T-cell (primary cell): ENCODE results near the gene UGCG. TPM values are rescaled to one million over a fixed set of nuclear protein-coding genes. Genes with fewer than 3 reads are reported as not detected.
A peak's percentile ranks its signal among the peaks of the same experiment; 100 is the strongest.

Experiments used
- ATAC-seq, 4 experiments: fragments of 200-7000 bp in 3 of 4; fragments of 150-1000 bp in 1 of 4; cut with Tn5 transposase; replicated peaks in 1 of 4; 1 replicate in 3 of 4; 2 replicates in 1 of 4; pipeline ENCODE4 v1.10.0; 2021; ENCODE audit warnings: moderate library complexity in 3 of 4, mild to moderate bottlenecking in 2 of 4, moderate number of reproducible peaks in 1 of 4
- CTCF ChIA-PET, 2 donors: fragments of 300-600 bp; sonication (Branson Sonifier 250); formaldehyde crosslinking; loops; one replicate each; lab custom pipeline; 2022; ENCODE audit warnings: antibody characterized with exemption in 2 of 2; lab: Charles Lee
- POLR2A ChIA-PET, 2 donors: fragments of 300-600 bp; sonication (Branson Sonifier 250); formaldehyde crosslinking; loops; one replicate each; lab custom pipeline; 2022; ENCODE audit warnings: antibody characterized with exemption in 2 of 2; lab: Charles Lee
- DNase-seq, 35 experiments: peaks; one replicate each; pipeline versions ENCODE4 v3.0.0 to v3.0.0-alpha.2; 2013 to 2023
- H3K27ac ChIP-seq: one replicate; pipeline ENCODE4 v1.5.1; 2013; ENCODE audit warnings: low read length
- H3K27me3 ChIP-seq, 2 experiments: replicated peaks in 1 of 2; 1 replicate in 1 of 2; 2 replicates in 1 of 2; pipeline versions ENCODE4 v1.6.1 to v1.7.0; 2013; ENCODE audit warnings: low read length in 1 of 2, mixed read lengths in 1 of 2; ENCODE audit not compliant: control insufficient read depth in 2 of 2, insufficient read depth in 2 of 2; ENCODE audit errors: extremely low read depth in 1 of 2
- H3K36me3 ChIP-seq, 2 donors: 1 replicate in 1 of 2; 2 replicates in 1 of 2; pipeline versions ENCODE4 v1.6.1 to v1.7.0; 2013; ENCODE audit warnings: low read length in 1 of 2; ENCODE audit not compliant: control insufficient read depth in 2 of 2, insufficient read depth in 1 of 2; ENCODE audit errors: extremely low read depth in 1 of 2
- H3K4me1 ChIP-seq, 2 experiments: 1 replicate in 1 of 2; 2 replicates in 1 of 2; pipeline versions ENCODE4 v1.6.1 to v1.7.0; 2013; ENCODE audit warnings: low read length in 2 of 2, mixed read lengths in 1 of 2; ENCODE audit not compliant: insufficient read depth in 2 of 2, control insufficient read depth in 1 of 2; ENCODE audit errors: extremely low read depth in 1 of 2
- H3K4me3 ChIP-seq, 2 donors: 1 replicate in 1 of 2; 2 replicates in 1 of 2; pipeline versions ENCODE4 v1.5.1 to v1.7.0; 2013; ENCODE audit warnings: mild to moderate bottlenecking in 2 of 2, low read length in 1 of 2, moderate library complexity in 1 of 2; ENCODE audit not compliant: control insufficient read depth in 1 of 2; ENCODE audit errors: extremely low read depth in 1 of 2
- H3K9me3 ChIP-seq: 2 replicates; pipeline ENCODE4 v1.7.0; 2013
- H3K27ac Mint-ChIP-seq, 2 donors: one replicate each; pipeline ENCODE4 v1.8.0; 2020 to 2021; ENCODE audit warnings: mild to moderate bottlenecking in 2 of 2, mixed read lengths in 2 of 2
- H3K27me3 Mint-ChIP-seq, 2 donors: one replicate each; pipeline ENCODE4 v1.8.0; 2021 to 2022; ENCODE audit warnings: mixed read lengths in 2 of 2
- H3K36me3 Mint-ChIP-seq: one replicate; pipeline ENCODE4 v1.8.0; 2021; ENCODE audit warnings: mixed read lengths
- H3K4me1 Mint-ChIP-seq, 3 donors: one replicate each; pipeline ENCODE4 v1.8.0; 2020 to 2022; ENCODE audit warnings: mixed read lengths in 3 of 3, mild to moderate bottlenecking in 1 of 3
- H3K4me3 Mint-ChIP-seq, 3 donors: one replicate each; pipeline ENCODE4 v1.8.0; 2020 to 2022; ENCODE audit warnings: mild to moderate bottlenecking in 3 of 3, mixed read lengths in 3 of 3, moderate library complexity in 3 of 3
- H3K9me3 Mint-ChIP-seq, 3 donors: one replicate each; pipeline ENCODE4 v1.8.0; 2020 to 2022; ENCODE audit warnings: mixed read lengths in 3 of 3
- WGBS: methylation state at CpG from one replicate; pipeline ENCODE4 v1.1.5; 2013; ENCODE audit warnings: missing lambda C conversion rate; ENCODE audit not compliant: insufficient coverage; 5-methylcytosine and 5-hydroxymethylcytosine counted together
- total RNA-seq, 35 experiments: library from RNA in 6 of 35; stranded (reverse) in 6 of 35; fragments of 120-200 nt in 1 of 35; gene quantifications; one replicate each; pipeline versions ENCODE4 v1.2.1 to v1.2.4 and lab custom pipeline; 2013 to 2026

Gene UGCG
- total RNA-seq, 5 donors from 2014 or later (not counting 1 experiment from before 2014, with no cell fraction given): 20.1 to 41.6 (median 24.1) TPM

DNA sequence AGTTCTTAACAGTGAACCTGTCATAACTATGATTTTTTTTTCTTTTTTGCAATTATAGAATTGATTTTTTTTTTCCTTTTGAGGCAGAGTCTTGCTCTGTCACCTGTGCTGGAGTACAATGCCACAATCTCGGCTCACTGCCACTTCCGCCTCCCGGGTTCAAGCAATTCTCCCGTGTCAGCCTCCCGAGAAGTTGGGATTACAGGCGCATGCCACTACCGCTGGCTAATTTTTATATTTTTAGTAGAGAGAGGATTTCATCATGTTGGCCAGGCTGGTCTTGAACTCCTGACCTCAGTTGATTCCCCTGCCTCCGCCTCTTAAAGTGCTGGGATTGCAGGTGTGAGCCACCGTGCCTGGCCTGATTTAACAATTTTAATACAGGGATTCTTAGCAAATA, 21.4 kb downstream of the UGCG start:
- DNase-seq (no peak), ATAC-seq (no peak)
- Mint-ChIP-seq H3K36me3 (peaks cover 35% of the 10 kb centered on the region), H3K4me3 (no peak overlapping the region), H3K9me3 (no peaks in the 10 kb centered on the region), H3K27me3 (no peaks in the 10 kb centered on the region), H3K4me1 (peaks cover 37 to 56% (median 53%) of the 10 kb centered on the region in 3 donors), H3K27ac (no peak overlapping the region)
- POLR2A ChIA-PET: interaction anchor here in 1 of 2 donors (0.7 kb wide), 1 partner anchor 20 kb away, joined by 5 read pairs; no protein-coding TSS in a partner anchor
- no peak overlapping the region for H3K27ac ChIP-seq
- peaks cover 7 to 18% of the 10 kb centered on the region in 2 donors for H3K36me3 ChIP-seq
- 79% methylated on average over 4 of the region's 9 CpGs for WGBS
- H3K9me3 ChIP-seq: no peaks in the 10 kb centered on the region
- CTCF ChIA-PET: no interaction called here
- H3K4me1 ChIP-seq: peaks cover 14 to 23% of the 10 kb centered on the region in 2 experiments
- no peak overlapping the region for H3K4me3 ChIP-seq
- no peaks in the 10 kb centered on the region for H3K27me3 ChIP-seq

DNA sequence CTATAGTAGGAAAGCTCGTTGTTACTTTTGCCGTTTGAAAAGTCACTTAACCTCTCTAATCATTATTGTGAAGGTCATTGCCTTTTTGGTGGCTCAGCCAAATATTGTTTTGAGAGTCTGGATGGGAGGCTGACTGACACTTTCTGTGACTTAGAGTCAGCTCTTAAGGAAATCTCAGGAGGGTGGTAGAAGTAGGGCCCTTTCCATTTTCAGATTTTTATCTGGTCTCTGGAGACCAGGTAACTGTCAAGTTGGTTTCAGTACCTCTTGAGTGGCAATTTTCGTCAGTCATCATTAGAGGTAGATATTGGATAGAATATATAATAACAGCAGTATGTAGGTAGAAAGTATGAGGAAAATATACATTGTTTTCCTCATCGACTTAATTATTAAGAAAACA, 23.3 kb downstream of the UGCG start:
- Mint-ChIP-seq H3K9me3 (no peaks in the 10 kb centered on the region), H3K4me1 (peaks cover 21 to 44% (median 37%) of the 10 kb centered on the region in 3 donors)
- ATAC-seq: no peak

DNA sequence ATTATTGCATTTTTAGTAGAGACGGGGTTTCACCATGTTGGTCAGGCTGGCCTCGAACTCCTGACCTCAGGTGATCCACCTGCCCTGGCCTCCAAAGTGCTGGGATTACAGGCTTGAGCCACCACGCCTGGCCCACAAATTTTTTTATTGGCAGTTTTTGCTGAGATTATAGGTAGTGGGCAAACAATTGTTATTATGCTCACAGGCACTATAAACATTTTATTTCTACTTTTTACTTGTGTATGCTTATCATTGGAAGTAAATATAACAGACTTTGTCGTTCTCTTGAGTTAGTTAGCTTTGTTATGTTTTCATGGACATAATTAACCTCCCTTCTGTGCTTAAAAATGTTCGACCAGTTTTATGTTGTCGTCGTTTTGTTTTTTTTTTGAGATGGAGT, 23.9 kb downstream of the UGCG start:
- Mint-ChIP-seq H3K27ac (no peak overlapping the region), H3K4me1 (peaks cover 21 to 44% (median 37%) of the 10 kb centered on the region in 3 donors)

More for the DNA sequence above, 23.3 kb downstream of the UGCG start:
- no peak overlapping the region for H3K4me3 Mint-ChIP-seq
- POLR2A ChIA-PET: interaction anchor here in 1 of 2 donors (0.9 kb wide), 1 partner anchor 16 kb away, joined by 3 read pairs; no protein-coding TSS in a partner anchor
- CTCF ChIA-PET: interaction anchor here (0.6 to 0.9 kb wide), 2 partner anchors 13 to 155 kb away, joined by 4 read pairs; no protein-coding TSS in a partner anchor
- no peak overlapping the region for H3K27ac Mint-ChIP-seq
- peaks cover 7 to 23% of the 10 kb centered on the region in 2 donors for H3K36me3 ChIP-seq
- WGBS: no CpG with 5 or more reads among the region's 4 CpGs
- no peaks in the 10 kb centered on the region for H3K27me3 ChIP-seq
- H3K27me3 Mint-ChIP-seq: no peaks in the 10 kb centered on the region
- H3K36me3 Mint-ChIP-seq: peaks cover 31% of the 10 kb centered on the region
- no peak overlapping the region for H3K4me3 ChIP-seq
- no peak for DNase-seq
- H3K9me3 ChIP-seq: no peaks in the 10 kb centered on the region
- H3K27ac ChIP-seq: no peak overlapping the region
- peaks cover 7 to 16% of the 10 kb centered on the region in 2 experiments for H3K4me1 ChIP-seq

DNA sequence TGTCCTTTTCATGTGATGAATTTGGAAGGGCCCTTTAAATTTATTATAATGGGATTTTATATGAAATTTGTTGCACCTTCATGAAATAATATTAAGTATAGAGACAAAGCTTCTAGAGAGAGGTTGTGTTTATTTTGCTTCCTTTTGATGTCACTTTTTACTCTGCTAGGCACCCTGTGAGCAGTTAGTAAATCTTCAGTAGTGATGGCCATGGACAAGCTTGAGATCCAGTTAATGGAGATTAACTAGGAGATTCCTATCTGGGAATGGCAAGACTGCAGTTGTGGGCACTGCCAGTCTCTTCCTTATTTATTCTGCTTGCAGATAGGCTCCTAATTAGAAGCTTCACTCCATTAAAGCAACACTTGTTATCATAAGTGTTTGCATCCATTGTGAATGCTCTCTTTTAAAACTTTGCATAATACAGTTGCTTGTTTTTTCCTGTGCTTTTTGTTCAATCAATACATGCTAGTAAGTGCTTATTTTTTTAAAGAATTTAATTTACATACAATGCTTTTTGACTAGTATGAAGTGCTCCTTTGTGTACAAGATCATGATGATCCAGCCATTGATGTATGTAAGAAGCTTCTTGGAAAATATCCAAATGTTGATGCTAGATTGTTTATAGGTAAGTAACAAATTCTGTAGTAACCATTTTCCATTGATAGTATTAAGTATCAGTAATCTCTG, 25.9 kb downstream of the UGCG start:
- no peaks in the 10 kb centered on the region for H3K9me3 Mint-ChIP-seq
- peaks cover 19% of the 10 kb centered on the region for H3K36me3 Mint-ChIP-seq
- POLR2A ChIA-PET: interaction anchor here in 1 of 2 donors (0.6 to 0.7 kb wide), 3 partner anchors 42 to 380 kb away, joined by 4 to 12 read pairs (median 5); no protein-coding TSS in a partner anchor
- H3K4me1 ChIP-seq: peaks cover 22 to 23% of the 10 kb centered on the region in 2 experiments
- H3K4me1 Mint-ChIP-seq: peaks cover 34 to 50% (median 43%) of the 10 kb centered on the region in 3 donors
- no peak overlapping the region for H3K27ac ChIP-seq
- H3K4me3 ChIP-seq: no peak overlapping the region
- no peak for ATAC-seq
- CTCF ChIA-PET: interaction anchor here in 1 of 2 donors (0.6 kb wide), 1 partner anchor 55 kb away, joined by 3 read pairs; no protein-coding TSS in a partner anchor
- no peak overlapping the region for H3K4me3 Mint-ChIP-seq
- no peaks in the 10 kb centered on the region for H3K27me3 Mint-ChIP-seq
- DNase-seq: no peak
- H3K27me3 ChIP-seq: no peaks in the 10 kb centered on the region
- H3K9me3 ChIP-seq: no peaks in the 10 kb centered on the region
- peak overlapping the region; percentile 49 to 71 for H3K27ac Mint-ChIP-seq
- H3K36me3 ChIP-seq: peaks cover 7 to 19% of the 10 kb centered on the region in 2 donors

More for the DNA sequence above, 23.9 kb downstream of the UGCG start:
- Histone ChIP-seq H3K27me3 (no peaks in the 10 kb centered on the region), H3K4me1 (peaks cover 10 to 16% of the 10 kb centered on the region in 2 experiments), H3K9me3 (no peaks in the 10 kb centered on the region), H3K36me3 (peaks cover 7 to 23% of the 10 kb centered on the region in 2 donors), H3K27ac (no peak overlapping the region), H3K4me3 (no peak overlapping the region)
- H3K4me3 Mint-ChIP-seq: no peak overlapping the region
- no peaks in the 10 kb centered on the region for H3K9me3 Mint-ChIP-seq
- WGBS: 97% methylated on average over 4 of the region's 7 CpGs
- peaks cover 28% of the 10 kb centered on the region for H3K36me3 Mint-ChIP-seq
- ChIA-PET CTCF (no interaction called here), POLR2A (no interaction called here)
- no peak for DNase-seq
- no peaks in the 10 kb centered on the region for H3K27me3 Mint-ChIP-seq
- no peak for ATAC-seq

DNA sequence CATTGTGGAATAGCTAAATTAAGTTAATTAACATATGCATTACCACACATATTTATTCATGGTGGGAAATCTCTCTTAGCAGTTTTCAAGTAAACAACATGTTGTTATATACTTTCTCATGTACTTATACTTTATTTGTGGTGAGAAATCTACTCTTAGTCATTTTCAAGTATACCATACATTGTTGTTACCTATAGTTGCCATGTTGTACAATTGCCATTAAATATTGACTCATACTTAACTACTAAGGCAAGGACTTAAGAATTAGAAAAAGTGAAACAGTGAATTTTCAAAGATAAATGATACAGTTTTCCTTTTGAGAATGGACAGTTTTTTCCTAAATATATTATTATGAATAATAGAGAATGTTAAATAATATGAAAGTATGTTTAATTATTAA, 27.7 kb downstream of the UGCG start:
- ATAC-seq: no peak
- CTCF ChIA-PET: no interaction called here
- H3K4me1 Mint-ChIP-seq: peaks cover 43 to 59% (median 53%) of the 10 kb centered on the region in 3 donors
- H3K27ac Mint-ChIP-seq: no peak overlapping the region
- peaks cover 25 to 29% of the 10 kb centered on the region in 2 experiments for H3K4me1 ChIP-seq
- no peak overlapping the region for H3K27ac ChIP-seq
- H3K36me3 Mint-ChIP-seq: peaks cover 12% of the 10 kb centered on the region
- H3K9me3 Mint-ChIP-seq: no peaks in the 10 kb centered on the region
- no peak overlapping the region for H3K4me3 ChIP-seq
- no peak for DNase-seq
- H3K36me3 ChIP-seq: peaks cover 7 to 12% of the 10 kb centered on the region in 2 donors
- no peaks in the 10 kb centered on the region for H3K27me3 Mint-ChIP-seq
- H3K27me3 ChIP-seq: no peaks in the 10 kb centered on the region
- POLR2A ChIA-PET: no interaction called here
- no peak overlapping the region for H3K4me3 Mint-ChIP-seq
- H3K9me3 ChIP-seq: no peaks in the 10 kb centered on the region

DNA sequence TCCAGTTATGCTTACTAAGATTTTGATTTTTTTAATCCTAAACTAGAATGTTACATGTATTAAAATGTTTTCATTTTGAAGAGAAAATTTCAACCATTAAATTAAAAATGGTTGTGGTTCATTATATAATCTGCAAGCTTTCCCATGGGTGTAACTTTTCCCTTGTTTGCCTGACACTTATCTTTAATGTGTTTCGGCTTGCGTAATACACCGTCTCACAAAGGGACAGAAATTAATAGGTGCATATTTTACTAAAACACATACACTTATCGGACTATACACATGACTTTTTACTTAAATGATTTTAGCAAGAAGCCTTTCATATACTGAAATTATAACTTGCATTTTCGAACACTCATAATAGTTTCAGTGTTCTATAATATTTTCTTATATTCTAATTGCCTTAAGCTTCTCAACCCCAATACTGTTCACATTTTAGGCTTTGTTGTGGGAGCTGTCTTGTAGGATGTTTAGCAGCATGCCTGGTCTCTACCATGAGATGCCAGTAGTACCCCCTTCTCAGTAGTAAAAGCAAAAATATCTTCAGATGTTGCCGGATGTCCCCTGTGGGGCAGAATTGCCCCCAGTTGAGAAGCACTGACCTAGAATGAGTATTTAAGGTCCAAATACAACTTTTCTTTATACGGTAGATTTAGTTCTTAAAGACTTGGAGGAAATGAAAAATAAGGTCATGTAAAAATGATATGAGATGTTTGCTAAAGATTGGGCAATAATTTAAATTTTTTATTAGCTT, 28.6 kb downstream of the UGCG start:
- Mint-ChIP-seq H3K9me3 (no peaks in the 10 kb centered on the region), H3K4me3 (no peak overlapping the region), H3K4me1 (peaks cover 42 to 56% (median 47%) of the 10 kb centered on the region in 3 donors), H3K27me3 (no peaks in the 10 kb centered on the region), H3K36me3 (peaks cover 9% of the 10 kb centered on the region), H3K27ac (peak overlapping the region; percentile 60 to 84)
- CTCF ChIA-PET: interaction anchor here (0.6 to 1.9 kb wide), 3 partner anchors 86 to 158 kb away, joined by 3 to 9 read pairs (median 3); no protein-coding TSS in a partner anchor
- H3K4me3 ChIP-seq: no peak overlapping the region
- H3K36me3 ChIP-seq: peaks cover 7 to 12% of the 10 kb centered on the region in 2 donors
- no peaks in the 10 kb centered on the region for H3K9me3 ChIP-seq
- POLR2A ChIA-PET: interaction anchor here in 1 of 2 donors (0.5 kb wide), 1 partner anchor 45 kb away, joined by 3 read pairs; no protein-coding TSS in a partner anchor
- no peaks in the 10 kb centered on the region for H3K27me3 ChIP-seq
- H3K4me1 ChIP-seq: peaks cover 25 to 29% of the 10 kb centered on the region in 2 experiments
- no peak for ATAC-seq
- peak overlapping the region; percentile 47 for H3K27ac ChIP-seq
- no peak for DNase-seq
- WGBS: 100% methylated on average over 1 of the region's 7 CpGs
